Activated CD4-positive, CD25-positive, alpha-beta regulatory T cell (primary cell): ENCODE results near the gene KRT37.
"Not testable (repeated sequence)": the region's sequence is repeated elsewhere in the genome, so short reads cannot be mapped to it uniquely, and the experiment has no call there.

Experiments used
- DNase-seq, 4 experiments: peaks; one replicate each; lab custom pipeline; 2025; lab: John Stamatoyannopoulos, UW

Gene KRT37

GRCh38 chr17:41434415-41434814, 10.0 kb upstream of the KRT37 start:
- DNase-seq = no peak

- DNase-seq = no peak
Observed at GRCh38 chr17:41434005-41434404, 9.6 kb upstream of the KRT37 start.

- no peak for DNase-seq
Observed at GRCh38 chr17:41433586-41433985, 9.2 kb upstream of the KRT37 start.

GRCh38 chr17:41430376-41430775, 6.0 kb upstream of the KRT37 start:
- DNase-seq = not testable (repeated sequence)

GRCh38 chr17:41429667-41430066, 5.3 kb upstream of the KRT37 start:
- no peak for DNase-seq

- DNase-seq = no peak
Observed at GRCh38 chr17:41428591-41429291, 4.4 kb upstream of the KRT37 start.

GRCh38 chr17:41422586-41422985, 1.8 kb downstream of the KRT37 start:
- not testable (repeated sequence) for DNase-seq

GRCh38 chr17:41421617-41422016, 2.8 kb downstream of the KRT37 start:
- DNase-seq = no peak

GRCh38 chr17:41421116-41421515, 3.3 kb downstream of the KRT37 start:
- no peak for DNase-seq

GRCh38 chr17:41420134-41420533, 4.3 kb downstream of the KRT37 start:
- no peak for DNase-seq

- DNase-seq = no peak
Observed at GRCh38 chr17:41419716-41420115, 4.7 kb downstream of the KRT37 start.

- DNase-seq = no peak
Observed at GRCh38 chr17:41418116-41418860, 6.1 kb downstream of the KRT37 start.

GRCh38 chr17:41417576-41418015, 6.8 kb downstream of the KRT37 start:
- DNase-seq = no peak

- no peak for DNase-seq
Observed at GRCh38 chr17:41417127-41417526, 7.3 kb downstream of the KRT37 start.

GRCh38 chr17:41416479-41416878, 7.9 kb downstream of the KRT37 start:
- no peak for DNase-seq

GRCh38 chr17:41415833-41416335, 8.5 kb downstream of the KRT37 start:
- no peak for DNase-seq

- DNase-seq = no peak
Observed at GRCh38 chr17:41415411-41415810, 9.0 kb downstream of the KRT37 start.

GRCh38 chr17:41413982-41414381, 10.4 kb downstream of the KRT37 start:
- no peak for DNase-seq

GRCh38 chr17:41413353-41413957, 10.9 kb downstream of the KRT37 start:
- DNase-seq = no peak

GRCh38 chr17:41411072-41411840, 13.1 kb downstream of the KRT37 start:
- no peak for DNase-seq

- DNase-seq = no peak
Observed at GRCh38 chr17:41407226-41407625, 17.2 kb downstream of the KRT37 start.

GRCh38 chr17:41406205-41406604, 18.2 kb downstream of the KRT37 start:
- DNase-seq = no peak
